Stomach (tissue), 4 donors: ENCODE results near the gene CEL.
"Not testable (repeated sequence)": the region's sequence is repeated elsewhere in the genome, so short reads cannot be mapped to it uniquely, and the experiment has no call there.

ENCODE experiments used
- CTCF ChIP-seq, 7 experiments: fragments of 450-650 bp in 4 of 7; fragments of 200-600 bp in 3 of 7; sonication (generic) in 3 of 7; IDR thresholded peaks; one replicate each; pipeline ENCODE4 v1.5.1; 2016 to 2019; ENCODE audit warnings: antibody characterized with exemption in 7 of 7, control low read depth in 2 of 7, mild to moderate bottlenecking in 1 of 7
- EP300 ChIP-seq: sonication (generic); formaldehyde crosslinking; IDR thresholded peaks from one replicate; pipeline ENCODE4 v1.6.1; 2017; ENCODE audit warnings: antibody characterized with exemption
- POLR2A ChIP-seq, 4 donors: fragments of 450-650 bp; IDR thresholded peaks; one replicate each; pipeline ENCODE4 v1.6.1; 2016; ENCODE audit warnings: antibody characterized with exemption in 4 of 4, control low read depth in 2 of 4, mild to moderate bottlenecking in 1 of 4, moderate library complexity in 1 of 4
- POLR2AphosphoS5 ChIP-seq, 3 donors: sonication (generic); formaldehyde crosslinking; IDR thresholded peaks; one replicate each; pipeline ENCODE4 v1.6.1; 2016; ENCODE audit warnings: antibody characterized with exemption in 3 of 3

GRCh38 chr9:133061019-133061763, 590 bp upstream of the CEL start:
- not testable (repeated sequence) for TF ChIP-seq CTCF (IDR thresholded peaks at IDR 0.05); EP300; POLR2A (IDR thresholded peaks at IDR 0.05); POLR2AphosphoS5 (IDR thresholded peaks at IDR 0.05)
